Germinal center (tissue), 1 donor: ENCODE data around the gene LEMD2.
A peak's percentile ranks its signal among the peaks of the same experiment; 100 is the strongest.

ENCODE experiments used
- DNase-seq: peaks from one replicate; pipeline ENCODE4 v3.0.0; 2012; ENCODE audit warnings: mixed read lengths, low spot score

The LEMD2 gene

GRCh38 chr6:33819021-33819420 lies 30.1 kb upstream of the LEMD2 start:
- no peak for DNase-seq

- DNase-seq = no peak
Observed at GRCh38 chr6:33818293-33818692, 29.4 kb upstream of the LEMD2 start.

- DNase-seq = no peak
Observed at GRCh38 chr6:33817489-33817888, 28.6 kb upstream of the LEMD2 start.

- no peak for DNase-seq
Observed at GRCh38 chr6:33816911-33817310, 28.0 kb upstream of the LEMD2 start.

- peak; percentile 36 for DNase-seq
Observed at GRCh38 chr6:33815854-33816253, 26.9 kb upstream of the LEMD2 start.

GRCh38 chr6:33813990-33814985 lies 25.4 kb upstream of the LEMD2 start:
- DNase-seq = no peak

- no peak for DNase-seq
Observed at GRCh38 chr6:33813246-33813904, 24.4 kb upstream of the LEMD2 start.

GRCh38 chr6:33812669-33813068 lies 23.7 kb upstream of the LEMD2 start:
- peak; percentile 35 for DNase-seq

- DNase-seq = no peak
Observed at GRCh38 chr6:33809594-33809993, 20.7 kb upstream of the LEMD2 start.

GRCh38 chr6:33808641-33809180 lies 19.8 kb upstream of the LEMD2 start:
- DNase-seq = no peak

- no peak for DNase-seq
Observed at GRCh38 chr6:33807606-33808005, 18.7 kb upstream of the LEMD2 start.

GRCh38 chr6:33806841-33807240 lies 17.9 kb upstream of the LEMD2 start:
- DNase-seq = no peak

- DNase-seq = no peak
Observed at GRCh38 chr6:33803571-33804053, 14.7 kb upstream of the LEMD2 start, which contains the start of gene MLN. Gene MLN (minus strand): TSS chr6:33804003. CDS start chr6:33801163, 2,840 bp downstream.

- no peak for DNase-seq
Observed at GRCh38 chr6:33802186-33802958, 13.4 kb upstream of the LEMD2 start.

- no peak for DNase-seq
Observed at GRCh38 chr6:33801611-33802010, 12.7 kb upstream of the LEMD2 start.

GRCh38 chr6:33800248-33800969 lies 11.5 kb upstream of the LEMD2 start:
- DNase-seq = no peak

GRCh38 chr6:33799454-33800113 lies 10.7 kb upstream of the LEMD2 start:
- no peak for DNase-seq

GRCh38 chr6:33798343-33798848 lies 9.5 kb upstream of the LEMD2 start:
- no peak for DNase-seq

- no peak for DNase-seq
Observed at GRCh38 chr6:33797626-33798342, 8.9 kb upstream of the LEMD2 start.
